ENCODE measurements around the gene ZNF618.
"Not testable (repeated sequence)": the region's sequence is repeated elsewhere in the genome, so short reads cannot be mapped to it uniquely, and the experiment has no call there.

Gene ZNF618

DNA sequence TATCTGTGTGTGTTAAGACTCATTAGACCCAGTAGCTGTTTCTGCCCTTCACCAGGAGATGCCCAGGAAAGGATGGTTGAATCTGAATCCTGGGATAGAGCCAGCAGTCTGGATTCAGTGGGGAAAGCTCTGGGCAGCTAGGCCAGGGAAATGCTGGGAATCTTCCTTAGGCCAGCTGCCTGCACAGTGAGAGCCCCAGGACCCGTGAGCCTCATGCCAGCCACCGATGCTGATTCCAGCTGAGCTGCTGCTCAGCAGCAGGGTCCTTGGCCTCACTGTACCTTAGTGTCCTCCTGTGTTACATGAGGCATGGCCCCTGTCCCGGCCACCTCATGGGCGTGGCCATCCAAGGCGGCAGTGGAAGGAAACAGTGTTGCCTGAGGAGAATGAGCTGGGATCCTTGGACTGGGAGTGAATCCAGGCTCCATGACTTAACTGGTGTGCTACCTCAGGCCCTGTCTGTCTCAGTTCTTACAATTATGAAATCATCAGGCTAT is 114.9 kb downstream of the ZNF618 start:
- DNase-seq: no peak

DNA sequence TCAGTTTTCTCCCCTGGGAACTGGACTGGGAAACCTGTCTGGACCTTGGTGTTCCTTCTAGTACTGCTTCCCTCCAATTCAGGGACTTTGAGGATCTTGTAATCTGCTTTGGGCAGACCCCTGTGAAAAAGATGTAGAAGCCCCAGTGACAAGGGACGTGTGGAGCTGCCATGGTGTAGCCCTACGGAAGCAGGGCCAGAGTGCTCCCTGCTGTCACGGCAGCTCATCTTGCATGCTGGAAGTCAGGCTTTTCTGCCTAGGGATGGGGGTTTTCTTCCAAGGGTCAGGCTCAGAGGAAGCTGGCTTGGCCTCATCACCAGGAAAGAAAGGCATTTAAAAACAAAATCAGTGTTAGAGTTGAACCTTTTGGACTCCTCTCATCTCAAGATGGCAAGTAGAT is 115.6 kb downstream of the ZNF618 start:
- DNase-seq: no peak

DNA sequence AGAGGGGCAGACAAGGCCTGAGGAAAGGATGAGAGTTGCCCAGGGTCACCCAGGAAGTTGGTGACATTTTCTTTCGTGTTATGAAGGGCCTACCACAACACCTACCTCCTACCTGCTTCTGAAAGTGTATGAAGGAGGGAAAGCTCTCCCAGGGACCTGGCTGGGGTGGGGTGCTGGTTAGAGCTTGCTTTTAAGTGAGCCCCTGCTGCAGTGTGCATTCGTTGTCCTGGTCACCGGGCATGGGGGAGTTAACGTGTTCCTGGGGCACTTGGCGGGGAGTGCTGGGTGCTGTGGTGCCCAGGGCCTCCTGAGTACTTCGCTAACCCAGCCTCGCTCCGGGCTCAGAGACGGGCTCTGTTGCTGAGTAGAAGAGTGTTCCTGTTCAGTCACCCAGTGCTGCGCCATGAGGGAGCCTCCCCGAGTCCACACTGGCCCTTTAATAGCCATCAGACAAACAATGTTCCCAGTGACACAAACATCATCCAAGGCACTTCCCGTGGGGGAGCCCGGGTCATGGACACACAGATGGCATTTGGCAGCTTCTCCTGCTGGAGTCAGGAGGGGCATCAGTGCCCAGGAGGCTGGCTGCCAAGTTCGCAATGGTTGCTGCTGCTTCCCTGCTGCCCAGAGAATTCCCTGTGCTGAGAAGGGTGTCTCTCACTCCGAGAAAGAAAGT is 116.3 kb downstream of the ZNF618 start:
- DNase-seq: no peak

DNA sequence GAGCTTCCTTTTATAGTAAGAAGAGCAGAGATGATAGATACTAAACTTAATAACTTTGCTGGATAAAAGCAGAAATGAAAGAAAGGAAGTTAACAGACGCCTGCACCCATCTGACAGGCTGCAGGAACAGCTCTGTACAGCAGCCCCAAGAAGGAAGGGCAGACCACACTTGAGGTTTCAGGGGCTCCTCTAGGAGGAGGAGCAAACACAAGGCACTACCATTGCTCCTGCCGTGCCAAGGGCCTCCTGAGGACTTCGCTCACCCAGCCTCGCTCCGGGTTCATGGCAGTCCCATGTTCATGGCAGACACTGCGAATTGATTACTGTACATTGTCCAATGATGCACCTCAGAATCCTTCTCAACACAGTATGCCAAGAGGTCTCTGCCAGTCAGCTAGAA is 116.9 kb downstream of the ZNF618 start:
- DNase-seq: no peak

DNA sequence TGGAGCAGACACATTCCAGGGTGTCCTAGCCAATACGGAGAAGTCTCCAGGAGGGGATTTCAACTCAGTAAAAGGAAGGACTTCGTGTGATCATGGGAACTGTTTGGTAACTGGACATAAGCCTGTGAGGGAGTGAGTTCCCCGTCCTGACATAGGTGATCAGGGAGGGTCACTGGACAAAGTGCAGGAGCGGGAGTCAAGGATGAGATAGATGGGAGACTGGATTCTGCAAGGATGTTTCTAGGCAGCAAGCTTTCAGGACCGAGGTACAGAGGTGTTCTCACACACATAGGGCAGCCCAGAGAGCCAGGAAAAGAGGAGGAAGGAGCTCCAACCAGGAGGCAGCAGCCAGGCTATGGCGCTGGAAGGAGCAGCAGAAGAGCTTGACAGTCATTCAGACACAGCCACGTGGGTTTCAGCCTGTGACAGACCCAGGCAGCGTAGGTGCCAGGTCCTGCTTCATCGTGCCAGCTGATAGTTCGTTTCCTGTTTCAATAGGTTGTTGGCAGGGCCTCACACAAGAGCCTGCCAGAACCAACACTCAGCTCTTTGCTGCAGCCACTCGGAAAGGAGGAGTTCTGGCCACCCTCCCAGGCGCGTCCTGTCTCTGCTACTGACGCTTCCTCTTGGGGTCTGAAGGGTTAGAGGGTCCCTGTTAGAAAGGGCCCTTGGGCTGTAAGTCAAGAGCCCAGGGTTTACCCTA is 117.9 kb downstream of the ZNF618 start:
- no peak for DNase-seq

DNA sequence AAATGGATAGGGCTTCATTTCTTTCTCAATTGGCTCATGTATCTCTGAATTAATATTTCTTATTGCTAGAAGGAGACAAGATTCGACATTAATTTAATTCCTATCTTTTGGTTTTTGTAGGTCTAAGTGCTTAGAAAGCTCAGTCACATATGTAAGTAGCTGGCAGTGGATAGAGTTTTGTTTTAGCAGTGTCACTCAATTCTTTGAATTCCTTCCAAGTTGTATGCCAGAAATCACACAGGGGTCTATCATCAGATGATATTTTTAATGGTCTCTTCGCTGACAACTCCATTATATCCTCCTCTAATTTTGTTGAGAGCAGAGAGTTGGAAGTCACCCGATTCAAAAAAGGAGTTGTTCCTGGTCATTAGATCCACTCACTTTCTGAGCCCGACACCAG is 119.3 kb downstream of the ZNF618 start:
- DNase-seq: no peak

DNA sequence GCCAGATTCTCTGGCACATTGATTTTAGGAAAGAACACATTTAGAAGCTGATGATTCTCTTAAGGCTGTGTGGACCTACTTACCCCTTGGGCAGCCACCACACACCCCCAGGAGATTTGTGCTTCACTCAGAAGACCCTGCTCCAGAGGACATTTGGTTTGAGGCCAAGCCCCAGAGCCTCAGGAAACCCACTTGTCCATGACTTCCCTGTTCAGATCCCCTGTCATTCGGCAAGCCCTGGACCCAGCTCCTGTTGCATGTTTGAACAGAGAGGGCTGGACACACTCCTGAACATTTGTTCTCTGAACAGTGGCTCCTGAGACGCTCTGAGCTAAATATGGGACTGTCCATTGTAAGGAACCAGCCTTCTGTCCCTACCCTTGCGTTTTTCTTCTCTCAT is 119.9 kb downstream of the ZNF618 start:
- no peak for DNase-seq

DNA sequence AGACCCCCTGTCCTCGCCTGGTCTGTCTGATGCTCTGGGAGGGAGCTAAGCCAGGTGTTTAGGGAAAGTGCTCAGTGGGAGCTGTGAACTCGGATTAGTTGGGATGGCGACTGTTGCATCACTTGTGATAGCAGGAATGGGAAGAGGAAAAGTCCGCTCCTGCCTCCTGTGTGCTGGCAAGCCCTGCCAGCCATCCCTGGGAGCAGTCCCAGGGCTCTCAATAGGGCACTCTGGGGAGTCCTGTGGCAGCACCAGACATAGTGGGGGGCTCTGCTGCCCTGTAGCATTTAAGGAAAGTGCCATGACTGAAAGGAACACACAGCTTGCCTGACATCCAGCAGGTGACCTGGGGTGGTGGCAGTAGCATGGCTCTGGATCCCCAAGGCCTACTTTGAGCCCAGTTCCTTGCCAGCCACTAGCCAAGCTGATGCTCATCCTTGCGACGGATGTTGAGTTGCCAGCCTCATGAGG is 120.5 kb downstream of the ZNF618 start:
- no peak for DNase-seq

DNA sequence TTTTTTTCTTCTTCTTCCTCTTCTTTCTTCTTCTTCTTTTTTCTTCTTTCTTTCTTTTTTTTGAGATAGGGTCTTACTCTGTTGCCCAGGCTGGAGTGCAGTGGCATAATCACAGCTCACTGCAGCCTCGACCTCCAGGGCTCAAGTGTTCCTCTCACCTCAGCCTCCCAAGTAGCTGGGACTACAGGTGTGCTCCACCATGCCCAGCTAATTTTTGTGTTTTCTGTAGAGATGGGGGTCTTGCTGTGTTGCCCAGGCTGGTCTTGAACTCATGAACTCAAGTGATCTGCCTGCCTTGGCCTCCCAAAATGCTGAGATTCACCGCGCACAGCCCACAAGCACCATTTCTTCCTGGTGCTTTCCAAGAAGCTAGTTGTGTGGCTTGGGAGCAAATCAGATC is 121.0 kb downstream of the ZNF618 start:
- not testable (repeated sequence) for DNase-seq

DNA sequence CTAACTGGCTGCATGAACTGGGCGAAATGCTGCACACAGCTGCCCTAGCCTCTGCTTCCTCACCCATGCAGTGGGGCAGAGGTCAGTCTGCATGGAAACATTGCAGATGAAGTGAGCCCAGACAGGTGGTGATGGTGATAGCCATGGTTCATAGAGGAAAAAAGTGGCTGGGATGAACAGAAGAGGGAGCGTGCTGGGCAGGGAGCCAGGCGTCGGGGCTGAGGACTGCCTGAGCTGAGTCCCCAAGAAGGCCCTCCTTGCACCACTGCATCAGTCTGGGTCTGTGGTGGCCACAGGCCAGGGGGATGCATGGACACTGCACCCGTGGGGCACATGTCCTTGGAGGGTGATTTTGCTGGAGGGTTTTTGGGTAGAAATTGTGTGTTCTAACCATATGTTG is 121.5 kb downstream of the ZNF618 start:
- DNase-seq: no peak

DNA sequence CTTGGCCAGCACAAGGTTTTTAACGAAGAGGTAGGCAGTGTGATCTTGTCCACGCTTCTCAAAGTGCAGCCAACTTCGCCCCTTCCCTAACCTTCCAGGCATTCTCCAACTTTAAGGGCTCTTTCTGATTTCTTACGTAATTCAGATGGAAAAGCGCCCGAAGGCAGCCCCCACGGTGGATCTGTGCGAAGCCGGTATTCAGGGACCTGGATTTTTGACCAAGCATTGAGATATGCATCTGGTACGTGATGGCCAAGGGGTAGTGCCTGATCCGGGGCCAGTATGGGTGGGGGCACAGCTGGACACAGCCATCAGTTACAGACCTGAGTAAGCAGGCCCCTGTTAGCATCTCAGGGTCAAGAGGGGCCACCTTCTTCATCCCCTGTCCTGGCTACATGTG is 122.0 kb downstream of the ZNF618 start:
- DNase-seq: no peak

DNA sequence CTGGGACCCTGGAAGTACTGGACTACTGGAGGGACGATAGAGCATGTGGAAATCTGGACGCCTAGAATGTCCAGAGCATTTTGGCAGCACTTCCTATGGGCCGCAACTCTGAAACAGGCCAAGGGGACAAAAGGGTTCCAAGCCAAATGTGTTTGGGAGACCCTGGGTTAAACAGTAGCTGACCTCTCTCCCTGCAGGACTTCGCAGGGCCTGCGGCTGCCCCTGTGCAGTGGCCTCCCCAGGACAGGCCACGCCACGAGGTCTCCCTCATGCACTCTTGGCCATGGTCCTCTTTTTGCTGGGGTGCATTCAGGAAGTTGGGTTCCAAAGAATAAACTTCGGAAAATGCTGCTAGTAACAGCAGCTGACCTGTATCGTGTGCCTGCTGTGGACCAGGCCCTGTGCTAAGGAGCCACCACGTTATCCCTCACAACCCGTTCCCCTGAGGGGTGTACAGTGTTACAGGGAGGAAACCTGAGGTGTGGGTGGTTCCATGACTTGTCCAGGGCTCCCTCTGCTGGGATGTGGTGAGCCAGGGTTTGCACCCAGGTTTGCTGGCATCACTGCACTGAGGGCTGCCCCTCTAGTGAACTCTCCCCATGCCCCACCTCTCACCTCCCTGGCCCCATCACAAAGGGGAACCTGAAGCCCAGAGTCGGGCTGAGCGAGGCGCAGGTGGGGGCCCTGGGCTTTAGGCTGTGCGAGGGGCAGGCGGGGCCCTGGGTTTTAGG is 122.6 kb downstream of the ZNF618 start:
- no peak for DNase-seq

DNA sequence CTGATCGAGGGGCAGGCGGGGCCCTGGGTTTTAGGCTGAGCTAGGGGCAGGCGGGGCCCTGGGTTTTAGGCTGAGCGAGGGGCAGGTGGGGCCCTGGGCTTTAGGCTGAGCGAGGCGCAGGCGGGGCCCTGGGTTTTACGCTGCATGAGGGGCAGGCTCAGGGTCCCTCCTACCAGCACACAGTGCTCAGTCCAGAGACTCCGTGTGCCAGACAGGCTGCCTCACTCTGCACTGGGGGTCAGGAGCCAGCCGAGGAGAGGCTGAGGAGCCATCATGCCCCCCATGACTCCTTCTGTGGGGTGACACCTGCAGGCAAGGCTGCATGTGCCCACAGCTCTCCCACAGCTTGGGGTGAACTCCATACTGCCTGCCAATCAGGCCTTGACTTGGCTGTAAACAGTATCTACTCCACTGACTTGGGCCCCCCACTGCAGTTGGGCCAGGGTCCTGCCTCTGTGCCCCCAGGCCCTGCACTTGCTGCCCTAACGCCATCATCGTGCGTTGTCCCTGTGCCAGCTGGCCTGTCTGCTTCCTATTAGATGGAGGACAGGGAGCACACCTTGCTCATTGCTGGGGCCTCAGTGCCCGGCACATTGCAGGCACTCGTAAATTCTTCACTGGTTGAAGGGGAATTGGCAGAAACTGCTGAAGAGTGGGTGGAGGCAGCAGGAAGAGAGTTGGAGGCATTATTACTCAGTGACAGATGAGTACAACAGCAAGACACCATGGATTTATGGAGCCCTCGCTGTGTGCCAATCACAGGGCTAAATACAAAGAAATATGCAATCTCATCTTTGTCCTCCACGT is 123.3 kb downstream of the ZNF618 start:
- DNase-seq: no peak

DNA sequence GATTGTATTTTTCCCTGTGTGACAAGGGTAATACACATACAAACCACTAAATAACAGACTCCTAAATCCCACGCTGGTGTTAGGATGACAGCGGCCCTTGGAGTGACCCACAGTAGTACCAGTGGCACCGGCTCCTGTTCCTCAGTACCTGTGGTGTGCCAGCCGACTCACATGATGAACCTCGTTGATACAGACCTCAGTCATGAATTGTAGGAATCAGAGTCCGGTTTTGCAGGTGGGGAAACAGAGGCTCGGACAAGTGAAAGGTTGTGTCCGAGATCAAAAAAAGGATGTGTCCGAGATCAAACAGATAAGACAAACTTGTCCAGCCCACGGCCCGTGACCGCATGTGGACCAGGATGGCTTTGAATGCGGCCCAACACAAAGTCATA is 124.0 kb downstream of the ZNF618 start:
- no peak for DNase-seq

DNA sequence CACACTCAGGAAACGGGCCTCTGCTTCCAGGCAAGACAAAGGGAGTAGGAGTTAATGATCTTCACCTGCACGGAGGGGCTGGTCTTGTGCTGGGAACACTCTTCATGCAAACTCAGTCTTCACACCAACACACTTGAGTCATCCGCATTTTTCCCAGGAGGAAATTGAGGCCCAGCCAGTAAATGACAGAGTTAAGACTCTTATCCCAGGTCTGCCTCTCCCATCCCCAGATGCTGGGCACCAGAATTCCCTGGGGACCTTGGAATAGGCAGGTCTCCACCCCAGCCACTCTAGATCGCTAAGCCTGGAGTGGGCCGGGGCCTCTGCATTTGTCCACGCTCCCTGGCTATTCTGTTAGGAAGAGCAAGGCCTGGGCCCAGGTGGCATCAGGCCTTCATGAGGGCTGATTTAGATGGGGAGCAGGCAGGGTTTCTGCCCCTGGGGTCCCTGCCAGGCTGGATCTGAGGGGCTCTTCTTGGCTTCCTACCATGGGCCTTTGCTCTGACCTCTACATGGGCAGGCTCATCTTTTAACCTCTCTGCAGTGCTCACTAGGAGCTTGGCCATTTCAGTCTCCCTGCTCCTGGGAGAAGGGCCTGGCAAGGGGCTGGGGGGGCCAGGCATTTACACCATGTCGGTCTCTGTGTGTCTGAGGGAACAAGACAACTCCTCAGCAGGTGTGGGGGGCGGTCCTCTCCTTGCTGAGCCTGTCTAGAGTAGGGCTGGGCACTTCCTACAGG is 124.7 kb downstream of the ZNF618 start:
- DNase-seq: no peak

DNA sequence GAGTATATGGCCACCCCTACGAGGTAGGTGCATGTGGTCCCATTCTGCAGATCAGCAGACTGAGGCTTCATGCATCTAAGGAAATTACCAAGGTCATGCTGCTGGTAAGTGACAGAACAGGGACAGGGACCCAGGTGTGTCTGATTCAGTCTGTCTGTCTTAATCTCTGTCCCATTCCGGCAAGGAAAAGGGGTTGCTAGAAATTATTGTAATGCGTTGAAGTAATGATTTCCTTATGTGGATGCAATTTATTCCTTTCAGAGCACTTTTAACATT is 125.2 kb downstream of the ZNF618 start:
- no peak for DNase-seq

DNA sequence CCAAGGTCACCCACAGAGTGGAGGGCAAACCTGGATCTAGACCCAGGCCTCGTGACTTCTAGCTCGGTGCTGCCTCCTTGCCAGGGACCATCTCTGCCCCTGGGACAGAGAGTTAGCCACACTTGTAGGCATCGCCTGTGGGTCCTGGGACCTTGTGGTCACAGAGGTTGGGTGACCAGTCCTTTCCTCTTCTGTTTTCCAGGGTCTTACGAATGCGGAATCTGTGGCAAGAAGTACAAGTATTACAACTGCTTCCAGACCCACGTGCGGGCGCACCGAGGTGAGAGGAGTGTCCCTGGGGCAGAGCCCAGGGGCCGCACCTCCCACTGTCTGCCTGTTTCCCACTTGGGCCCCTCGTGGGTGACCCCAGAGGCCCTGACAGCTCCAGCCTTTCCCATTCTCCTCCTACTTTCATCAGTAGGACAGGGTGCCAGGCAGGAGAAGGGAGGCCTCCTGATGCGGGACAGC is 125.7 kb downstream of the ZNF618 start:
- DNase-seq: no peak

DNA sequence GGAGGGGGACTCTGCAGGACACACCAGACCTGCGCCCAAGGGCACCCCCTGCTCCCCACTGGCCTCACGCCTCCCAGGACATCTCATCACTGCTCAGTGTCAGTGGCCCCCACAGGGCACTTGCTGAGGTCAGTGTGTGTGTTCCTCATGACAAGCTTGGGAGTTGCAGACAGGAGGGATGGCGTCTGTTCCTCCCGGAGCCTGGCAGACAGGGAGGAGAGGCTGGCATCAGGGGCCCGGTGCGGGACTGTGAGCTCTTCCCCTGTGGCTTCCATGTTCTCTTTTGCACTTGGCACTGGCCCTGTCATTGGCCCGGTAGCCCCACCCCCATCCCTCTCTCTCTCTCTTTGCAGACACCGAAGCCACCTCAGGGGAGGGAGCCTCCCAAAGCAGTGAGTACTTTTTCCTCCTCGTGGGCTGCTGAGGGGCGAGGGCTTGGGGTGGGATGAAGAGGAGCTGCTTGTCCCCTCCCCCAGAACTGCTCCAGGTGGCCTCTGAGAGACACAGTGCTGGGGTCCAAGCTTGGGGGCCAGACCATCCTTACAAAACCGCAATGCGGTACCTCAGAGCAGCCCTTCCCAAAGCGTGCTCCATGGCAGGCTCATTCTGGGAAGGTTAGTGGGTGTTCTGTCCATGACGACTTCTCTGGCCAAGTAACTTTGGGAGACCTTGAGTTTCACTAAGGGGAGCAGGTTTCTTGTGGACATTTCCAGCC is 126.3 kb downstream of the ZNF618 start:
- no peak for DNase-seq

DNA sequence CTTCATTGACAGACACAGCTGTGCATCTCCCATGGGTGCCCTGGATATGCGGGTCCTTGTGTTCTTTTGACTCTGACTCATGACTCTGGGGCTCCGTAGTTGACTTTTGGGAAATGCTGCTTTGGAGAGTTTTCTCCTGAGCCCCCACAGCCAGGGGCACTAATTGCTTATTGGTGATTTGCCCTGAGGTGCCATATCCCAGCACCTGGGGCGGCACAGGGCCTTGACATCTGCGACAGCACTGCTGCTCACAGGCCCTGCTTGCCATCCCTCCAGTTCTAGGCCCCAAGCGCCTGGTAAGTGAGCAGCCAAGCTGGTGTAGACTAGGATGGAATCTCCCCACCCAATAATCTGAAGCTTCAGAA is 126.9 kb downstream of the ZNF618 start:
- no peak for DNase-seq

DNA sequence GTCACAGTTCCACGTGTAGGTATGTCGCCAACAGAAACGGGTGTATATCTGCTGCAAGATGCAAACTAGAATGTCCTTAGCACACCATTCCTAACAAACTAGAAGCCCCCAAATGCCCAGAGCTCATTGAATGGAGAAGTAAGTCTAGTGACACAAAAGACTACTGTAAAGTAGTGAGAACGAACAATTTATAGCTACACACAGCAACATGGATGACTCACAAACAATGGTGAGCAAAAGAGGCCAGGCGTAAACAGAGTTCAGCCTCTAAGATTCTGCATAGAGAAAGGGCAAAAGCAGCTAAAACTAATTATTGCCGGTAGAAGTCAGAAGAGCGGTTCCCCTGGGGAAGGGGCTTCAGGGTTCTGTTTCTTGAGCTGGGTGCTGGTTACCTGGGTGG is 127.2 kb downstream of the ZNF618 start:
- DNase-seq: no peak

DNA sequence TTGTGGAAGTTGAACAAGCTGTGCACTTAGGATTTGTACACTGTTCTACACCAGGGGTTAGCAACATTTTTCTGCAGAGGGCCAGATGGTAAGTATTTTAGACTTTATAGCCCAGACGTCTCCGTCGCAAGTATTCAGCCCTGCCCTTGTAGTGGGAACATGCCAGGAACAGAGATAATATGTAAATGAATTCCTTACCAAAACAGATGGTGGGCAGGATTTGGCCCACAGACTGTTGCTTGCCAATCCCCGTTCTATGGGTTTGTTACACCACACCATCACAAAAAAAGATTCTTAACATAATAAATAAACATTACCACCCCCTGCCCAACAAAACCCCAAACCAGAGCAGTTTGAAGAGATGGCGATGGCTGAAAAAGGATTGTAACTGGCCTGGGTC is 127.6 kb downstream of the ZNF618 start:
- DNase-seq: no peak

DNA sequence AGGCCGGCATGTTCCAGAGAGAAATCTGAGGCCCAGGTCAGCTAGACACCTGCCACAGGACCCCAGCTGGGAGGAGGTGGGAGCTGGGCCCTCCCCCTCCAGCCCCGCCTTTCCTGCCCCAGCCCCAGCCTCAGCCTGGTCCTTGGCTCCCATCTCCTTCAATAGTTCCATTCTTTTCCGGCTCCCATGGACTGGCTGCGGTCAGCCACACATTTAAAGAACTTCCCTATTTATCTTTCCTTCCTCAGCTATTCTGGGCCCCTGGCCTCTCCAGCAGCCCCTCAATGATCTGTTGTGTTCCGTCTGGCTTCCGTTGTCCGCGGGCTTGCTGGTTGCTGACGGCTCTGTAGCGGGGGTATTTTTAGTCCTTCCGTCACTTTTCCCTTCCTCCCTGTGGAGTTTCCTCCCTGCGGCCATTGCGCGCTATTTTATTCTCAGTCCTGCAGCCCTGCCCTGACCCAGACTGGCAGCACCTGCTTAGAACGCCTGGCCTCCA is 128.2 kb downstream of the ZNF618 start:
- no peak for DNase-seq
